VCaP (cell line): ENCODE measurements around the gene PRKCSH.
"Not testable (repeated sequence)": the region's sequence is repeated elsewhere in the genome, so short reads cannot be mapped to it uniquely, and the experiment has no call there.

Experiments used
- H3K27ac ChIP-seq: fragments of 450-650 bp; 2 replicates; pipeline ENCODE4 v1.5.1; 2017
- TF ChIP-seq, protein P1 (sequence below): fragments of 450-650 bp; conservative IDR thresholded peaks from 2 replicates; pipeline ENCODE4 v1.5.1; 2017; ENCODE audit warnings: mild to moderate bottlenecking, moderate library complexity

Gene PRKCSH

DNA sequence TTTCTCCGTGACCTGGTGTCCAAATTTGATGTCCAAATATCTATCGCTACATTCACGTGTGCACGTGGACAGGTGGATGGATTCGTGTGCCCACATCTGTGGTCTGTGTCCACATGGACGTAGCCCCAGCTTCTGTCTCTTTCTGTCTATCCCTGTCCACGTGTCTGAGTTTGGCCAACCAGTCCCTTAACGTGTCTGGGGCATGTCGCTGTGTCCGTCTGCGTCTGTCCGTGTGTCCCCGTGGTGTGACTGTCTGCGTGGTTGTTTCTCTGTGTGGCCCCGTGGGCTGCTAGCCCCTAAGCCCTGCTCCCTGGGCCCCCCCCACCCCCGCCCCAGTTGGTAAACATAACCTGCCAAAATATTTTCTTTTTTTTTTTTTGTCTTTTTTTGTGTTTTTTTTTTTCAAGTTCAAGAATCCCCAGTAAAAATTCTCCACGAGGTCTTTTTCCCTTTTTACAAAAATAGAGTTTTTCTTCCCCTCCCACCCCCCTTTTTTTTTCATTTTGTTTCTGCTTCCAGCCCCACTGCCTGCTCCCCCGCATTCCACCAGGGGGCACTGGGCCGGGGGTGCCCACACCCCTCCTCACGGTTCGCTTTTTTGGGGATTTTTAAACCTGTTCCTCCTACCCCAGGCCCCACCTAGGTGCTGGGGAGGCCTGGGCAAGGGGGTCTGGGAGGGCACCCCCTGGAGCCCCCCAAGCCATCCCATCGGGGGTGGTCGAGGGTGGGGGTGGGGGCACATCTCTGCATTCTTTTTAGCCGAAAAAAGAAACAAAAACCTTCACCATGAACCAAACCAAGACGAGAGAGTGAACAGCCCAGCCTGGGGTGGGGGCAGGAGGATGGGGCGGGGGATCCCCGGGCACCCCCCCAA is 18.3 kb downstream of the PRKCSH start:
- TF ChIP-seq, protein P1, sequence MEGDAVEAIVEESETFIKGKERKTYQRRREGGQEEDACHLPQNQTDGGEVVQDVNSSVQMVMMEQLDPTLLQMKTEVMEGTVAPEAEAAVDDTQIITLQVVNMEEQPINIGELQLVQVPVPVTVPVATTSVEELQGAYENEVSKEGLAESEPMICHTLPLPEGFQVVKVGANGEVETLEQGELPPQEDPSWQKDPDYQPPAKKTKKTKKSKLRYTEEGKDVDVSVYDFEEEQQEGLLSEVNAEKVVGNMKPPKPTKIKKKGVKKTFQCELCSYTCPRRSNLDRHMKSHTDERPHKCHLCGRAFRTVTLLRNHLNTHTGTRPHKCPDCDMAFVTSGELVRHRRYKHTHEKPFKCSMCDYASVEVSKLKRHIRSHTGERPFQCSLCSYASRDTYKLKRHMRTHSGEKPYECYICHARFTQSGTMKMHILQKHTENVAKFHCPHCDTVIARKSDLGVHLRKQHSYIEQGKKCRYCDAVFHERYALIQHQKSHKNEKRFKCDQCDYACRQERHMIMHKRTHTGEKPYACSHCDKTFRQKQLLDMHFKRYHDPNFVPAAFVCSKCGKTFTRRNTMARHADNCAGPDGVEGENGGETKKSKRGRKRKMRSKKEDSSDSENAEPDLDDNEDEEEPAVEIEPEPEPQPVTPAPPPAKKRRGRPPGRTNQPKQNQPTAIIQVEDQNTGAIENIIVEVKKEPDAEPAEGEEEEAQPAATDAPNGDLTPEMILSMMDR = 0 out of 2 replicates have a peak, but pooled peaks have one; percentile 9
- H3K27ac ChIP-seq = no peak overlapping the region

GRCh38 chr19:11455233-11455554 is 19.8 kb downstream of the PRKCSH start:
- not testable (repeated sequence) for H3K27ac ChIP-seq

DNA sequence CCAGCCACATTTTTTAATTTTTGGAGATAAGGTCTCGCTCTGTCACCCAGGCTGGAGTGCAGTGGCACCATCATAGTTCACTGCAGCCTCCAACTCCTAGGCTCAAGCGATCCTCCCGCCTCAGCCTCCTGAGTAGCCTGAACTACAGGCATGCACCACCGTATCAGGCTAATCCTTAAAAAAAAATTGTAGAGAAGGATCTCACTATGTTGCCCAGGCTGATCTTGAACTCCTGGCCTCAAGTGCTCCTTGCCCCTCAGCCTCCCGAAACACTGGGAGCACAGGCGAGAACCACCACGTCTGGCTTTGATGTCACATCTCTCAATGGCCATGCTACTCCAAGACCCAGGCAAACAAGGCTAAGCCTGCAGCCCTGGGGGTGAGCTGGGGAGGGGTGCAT is 21.2 kb downstream of the PRKCSH start:
- no peak overlapping the region for H3K27ac ChIP-seq
- TF ChIP-seq, protein P1 = no peak

GRCh38 chr19:11457115-11457514 is 21.7 kb downstream of the PRKCSH start:
- no peak overlapping the region for H3K27ac ChIP-seq
- TF ChIP-seq, protein P1 = no peak

- no peak overlapping the region for H3K27ac ChIP-seq
- TF ChIP-seq, protein P1 = no peak
These were observed 22.4 kb downstream of the PRKCSH start for GRCh38 chr19:11457831-11458230.

DNA sequence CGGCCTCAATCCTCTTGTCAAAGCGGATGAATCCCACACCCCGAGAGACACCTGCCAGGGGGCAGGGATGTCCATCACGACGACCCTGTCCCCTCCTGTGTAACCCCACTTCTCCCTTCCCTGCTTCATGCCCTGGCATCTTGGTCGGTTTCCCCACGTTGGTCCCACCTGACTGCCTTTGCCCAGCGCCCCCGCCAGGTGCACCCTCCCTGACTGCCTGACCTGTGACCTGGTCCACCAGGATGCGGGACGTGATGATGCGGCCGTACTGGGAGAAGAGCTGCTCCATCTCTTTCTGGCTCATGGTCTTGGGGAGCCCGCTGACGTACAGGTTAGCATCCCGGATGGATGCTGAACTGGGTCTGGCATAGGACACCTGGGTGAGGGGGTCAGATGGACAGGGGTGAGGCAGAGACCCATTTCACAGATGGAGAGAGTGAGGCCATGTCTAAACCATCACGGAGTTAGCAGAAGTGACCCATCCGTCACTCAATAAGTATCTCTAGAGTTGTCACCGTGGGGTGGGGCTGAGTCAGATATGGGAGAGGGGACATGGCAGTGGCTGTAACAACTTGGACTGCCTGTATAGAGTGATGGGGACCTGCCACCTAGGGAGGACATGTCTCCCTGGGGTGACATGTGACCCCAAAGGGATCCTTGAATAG is 22.9 kb downstream of the PRKCSH start:
- no peak overlapping the region for H3K27ac ChIP-seq

GRCh38 chr19:11458912-11459311 is 23.5 kb downstream of the PRKCSH start:
- H3K27ac ChIP-seq = not testable (repeated sequence)

More for the DNA sequence above, 22.9 kb downstream of the PRKCSH start:
- TF ChIP-seq, protein P1 = no peak

- no peak overlapping the region for H3K27ac ChIP-seq
- TF ChIP-seq, protein P1 = 0 out of 2 replicates have a peak, but pooled peaks have one; percentile 28
These were observed 24.8 kb downstream of the PRKCSH start for GRCh38 chr19:11460207-11460606.
